Endothelial cell of umbilical vein (primary cell): ENCODE results near the gene SNURF. TPM values are rescaled to one million over a fixed set of nuclear protein-coding genes. Genes with fewer than 3 reads are reported as not detected.
"Not testable (repeated sequence)": the region's sequence is repeated elsewhere in the genome, so short reads cannot be mapped to it uniquely, and the experiment has no call there.

Experiments used
- BruUV-seq: library from RNA; stranded (reverse); fragments of 400-500 nt; replicated peaks from 2 replicates; lab custom pipeline; 2021; lab: Mats Ljungman, UMichigan
- CTCF ChIA-PET: fragments of 300-600, 350-600 bp; sonication (Branson Sonifier 250); formaldehyde crosslinking; loops from one replicate; lab custom pipeline; 2021; ENCODE audit warnings: antibody characterized with exemption, inconsistent platforms; lab: Charles Lee
- POLR2A ChIA-PET: fragments of 300-600, 350-600 bp; sonication (Branson Sonifier 250); formaldehyde crosslinking; loops from one replicate; lab custom pipeline; 2021; ENCODE audit warnings: antibody characterized with exemption, inconsistent platforms; lab: Charles Lee
- DNase-seq: peaks from one replicate; pipeline ENCODE4 v3.0.0-alpha.2; 2011; ENCODE audit warnings: low read depth, low spot score
- FAIRE-seq: peaks from 2 replicates; lab custom pipeline; 2011; peaks lifted over from hg19 to GRCh38; lab: Jason Lieb, UNC
- H2AFZ ChIP-seq: 2 replicates; pipeline ENCODE4 v1.6.0; 2012; ENCODE audit warnings: low read depth, low read length, control low read depth, inconsistent platforms
- H3K27ac ChIP-seq: 2 replicates; pipeline ENCODE4 v1.5.1; 2011; ENCODE audit warnings: low read depth, mild to moderate bottlenecking, control low read depth, low read length, moderate library complexity; ENCODE audit not compliant: insufficient read depth
- H3K27me3 ChIP-seq, 2 experiments: 2 replicates each; pipeline versions ENCODE4 v1.6.0 to v1.6.1; 2011; ENCODE audit warnings: low read length in 2 of 2, mixed read lengths in 1 of 2; ENCODE audit not compliant: control insufficient read depth in 2 of 2, insufficient read depth in 2 of 2
- H3K36me3 ChIP-seq, 2 experiments: 2 replicates in 1 of 2; 3 replicates in 1 of 2; pipeline ENCODE4 v1.5.1; 2011; ENCODE audit warnings: low read length in 2 of 2, mild to moderate bottlenecking in 1 of 2, moderate library complexity in 1 of 2; ENCODE audit not compliant: control insufficient read depth in 2 of 2, insufficient read depth in 2 of 2; ENCODE audit errors: extremely low read depth in 1 of 2
- H3K4me1 ChIP-seq: 3 replicates; pipeline ENCODE4 v1.5.1; 2011; ENCODE audit warnings: mild to moderate bottlenecking, low read length; ENCODE audit not compliant: control insufficient read depth, insufficient read depth; ENCODE audit errors: extremely low read depth
- H3K4me2 ChIP-seq: 2 replicates; pipeline ENCODE4 v1.6.1; 2011; ENCODE audit warnings: low read length, control low read depth, mixed read lengths; ENCODE audit not compliant: insufficient read depth
- H3K4me3 ChIP-seq, 3 experiments: fragments of 200-600 bp in 1 of 3; sonication (generic), shearing (Covaris generic) in 1 of 3; replicated peaks in 1 of 3; 2 replicates each; pipeline ENCODE4 v1.5.1; 2011 to 2016; ENCODE audit warnings: control low read depth in 3 of 3, low read length in 3 of 3, mild to moderate bottlenecking in 2 of 3, inconsistent platforms in 1 of 3, low read depth in 1 of 3, moderate library complexity in 1 of 3; ENCODE audit not compliant: insufficient read depth in 1 of 3
- H3K79me2 ChIP-seq: 2 replicates; pipeline ENCODE4 v1.6.0; 2012; ENCODE audit warnings: low read length, inconsistent platforms; ENCODE audit not compliant: control insufficient read depth, insufficient read depth
- H3K9ac ChIP-seq: replicated peaks from 2 replicates; pipeline ENCODE3; 2011; ENCODE audit warnings: low read length, control low read depth; ENCODE audit not compliant: insufficient read depth; ENCODE audit errors: extremely low read depth
- H3K9me1 ChIP-seq: replicated peaks from 3 replicates; pipeline ENCODE4 v1.6.0; 2011; ENCODE audit warnings: mild to moderate bottlenecking, low read length; ENCODE audit not compliant: control insufficient read depth, insufficient read depth; ENCODE audit errors: extremely low read depth
- H3K9me3 ChIP-seq: replicated peaks from 2 replicates; pipeline ENCODE4 v1.5.1; 2012; ENCODE audit warnings: low read length, inconsistent platforms; ENCODE audit not compliant: control insufficient read depth, insufficient read depth
- H4K20me1 ChIP-seq: replicated peaks from 2 replicates; pipeline ENCODE3; 2011; ENCODE audit warnings: mild to moderate bottlenecking, low read length; ENCODE audit not compliant: control insufficient read depth, insufficient read depth; ENCODE audit errors: extremely low read depth
- CTCF ChIP-seq, 2 donors: IDR thresholded peaks; 1 replicate in 1 of 2; 2 replicates in 1 of 2; pipeline ENCODE4 v1.5.1; 2011; ENCODE audit warnings: low read length in 2 of 2, mild to moderate bottlenecking in 2 of 2, moderate library complexity in 2 of 2, control low read depth in 1 of 2, inconsistent platforms in 1 of 2, low read depth in 1 of 2; ENCODE audit not compliant: insufficient read depth in 1 of 2; ENCODE audit errors: extremely low read depth in 1 of 2
- EZH2 ChIP-seq: IDR thresholded peaks from 2 replicates; pipeline ENCODE4 v1.6.1; 2012; ENCODE audit warnings: borderline replicate concordance, low read depth, mild to moderate bottlenecking, moderate library complexity, low read length, inconsistent platforms; ENCODE audit not compliant: severe bottlenecking
- FOS ChIP-seq: IDR thresholded peaks from 2 replicates; pipeline ENCODE4 v1.6.1; 2011; ENCODE audit warnings: mild to moderate bottlenecking, low read length, moderate library complexity, borderline replicate concordance; ENCODE audit not compliant: insufficient read depth
- GATA2 ChIP-seq: IDR thresholded peaks from 2 replicates; pipeline ENCODE4 v1.7.0; 2011; ENCODE audit warnings: low read depth, mild to moderate bottlenecking, moderate library complexity, mixed read lengths, low read length; ENCODE audit not compliant: insufficient read length, insufficient read depth
- MAX ChIP-seq: IDR thresholded peaks from 2 replicates; pipeline ENCODE4 v1.6.1; 2011; ENCODE audit not compliant: insufficient read depth, insufficient read length
- MYC ChIP-seq: IDR thresholded peaks from one replicate; pipeline ENCODE4 v1.6.1; 2011; ENCODE audit warnings: mild to moderate bottlenecking, low read depth, low read length
- POLR2A ChIP-seq: IDR thresholded peaks from 2 replicates; pipeline ENCODE4 v1.6.1; 2012; ENCODE audit warnings: low read depth, mild to moderate bottlenecking, control low read depth, low read length
- POLR2AphosphoS5 ChIP-seq: IDR thresholded peaks from 2 replicates; pipeline ENCODE4 v1.6.1; 2012; ENCODE audit warnings: low read depth, mild to moderate bottlenecking, control low read depth, low read length, moderate library complexity; ENCODE audit not compliant: insufficient read depth
- dilution Hi-C: fragments of 300-500 bp; cut with MboI; formaldehyde crosslinking; loops from one replicate; pipeline ENCODE4 v1.15.0; 2019; ENCODE audit warnings: low sequenced_read_pairs; ENCODE audit not compliant: extremely low pct_ligation_motif_present
- intact Hi-C: fragments of 100-400 bp; cut with micrococcal nuclease; formaldehyde crosslinking; loops from one replicate; pipeline ENCODE4 v1.10.0; 2022
- polyA plus RNA-seq, 4 experiments: library from polyadenylated mRNA; depleted of rRNA in 3 of 4; stranded (reverse) in 3 of 4; unstranded in 1 of 4; fragments of >200 nt; gene quantifications; 2 replicates each; pipeline versions ENCODE4 v1.2.1 to v1.2.3, GENCODE V29; 2011 to 2012; ENCODE audit warnings: missing spikeins in 1 of 4
- total RNA-seq: library from RNA; stranded (reverse); gene quantifications from 2 replicates; pipeline ENCODE4 v1.2.3, GENCODE V29; 2021

SNURF gene
- total and polyA plus RNA-seq, 2 donors (not counting 3 experiments of a cell fraction or from before 2014, with no cell fraction given), result 3.9 to 9.4 TPM

- no peak overlapping the region for H3K9ac ChIP-seq
- dilution Hi-C loops (no loop called here), intact Hi-C loops (no loop called here)
- H3K9me1 ChIP-seq, result no peaks in the 10 kb centered on the region
- TF ChIP-seq FOS (no peak), MAX (no peak), POLR2AphosphoS5 (no peak), POLR2A (no peak), EZH2 (no peak), CTCF (IDR thresholded peaks at IDR 0.05; ENCODE audit: extremely low read depth in 1 of 2, insufficient read depth in 1 of 2, low read depth in 1 of 2, low read length in 2 of 2) (no peak), GATA2 (no peak), MYC (no peak)
- no peak overlapping the region for H3K4me2 ChIP-seq
- no peaks in the 10 kb centered on the region for H4K20me1 ChIP-seq
- H3K36me3 ChIP-seq, result no peaks in the 10 kb centered on the region
- no peaks in the 10 kb centered on the region for H3K79me2 ChIP-seq
- BruUV-seq, result no TSS peak
- H3K27ac ChIP-seq, result no peak overlapping the region
- no peak overlapping the region for H3K4me3 ChIP-seq
- FAIRE-seq (no peak), DNase-seq (no peak)
- H2AFZ ChIP-seq, result no peak overlapping the region
- no peaks in the 10 kb centered on the region for H3K9me3 ChIP-seq
- POLR2A ChIA-PET, result no interaction called here
- H3K27me3 ChIP-seq, result no peaks in the 10 kb centered on the region
- no peaks in the 10 kb centered on the region for H3K4me1 ChIP-seq
- CTCF ChIA-PET, result no interaction called here
Observed at GRCh38 chr15:24919446-24919845, 35.3 kb upstream of the SNURF start.

- CTCF ChIA-PET, result interaction anchor here (0.9 kb wide), 1 partner anchor 31 kb away, joined by 4 read pairs; no protein-coding TSS in a partner anchor
- dilution Hi-C loops, POLR2A ChIA-PET: not testable (repeated sequence)
Observed at GRCh38 chr15:24922781-24923180, 32.0 kb upstream of the SNURF start.

More at GRCh38 chr15:24922781-24923180, 32.0 kb upstream of the SNURF start:
- H3K4me2 ChIP-seq, H3K79me2 ChIP-seq, BruUV-seq, H3K4me3 ChIP-seq, H3K9ac ChIP-seq, H3K36me3 ChIP-seq, H3K27ac ChIP-seq, FAIRE-seq, H2AFZ ChIP-seq, H3K4me1 ChIP-seq, DNase-seq, H3K9me1 ChIP-seq, H3K27me3 ChIP-seq, H3K9me3 ChIP-seq, H4K20me1 ChIP-seq, intact Hi-C loops: not testable (repeated sequence)
